H1 (cell line): ENCODE measurements around the gene SPATA7. TPM values are rescaled to one million over a fixed set of nuclear protein-coding genes. Genes with fewer than 3 reads are reported as not detected.
A peak's percentile ranks its signal among the peaks of the same experiment; 100 is the strongest.

Source experiments
- CTCF ChIA-PET: fragments of 300-600 bp; sonication (Branson Sonifier 250); formaldehyde crosslinking; loops from one replicate; lab custom pipeline; 2021; ENCODE audit not compliant: partially characterized antibody; lab: Charles Lee
- POLR2A ChIA-PET: fragments of 300-600 bp; sonication (Branson Sonifier 250); formaldehyde crosslinking; loops from one replicate; lab custom pipeline; 2021; ENCODE audit warnings: inconsistent platforms; ENCODE audit not compliant: partially characterized antibody; lab: Charles Lee
- DNase-seq, 2 experiments: peaks; one replicate each; pipeline versions ENCODE4 v3.0.0 to v3.0.0-alpha.2; 2010 to 2022; ENCODE audit warnings: low spot score in 2 of 2, low read depth in 1 of 2, mixed read lengths in 1 of 2
- FAIRE-seq: peaks from 2 replicates; lab custom pipeline; 2011; peaks lifted over from hg19 to GRCh38; lab: Jason Lieb, UNC
- H2AFZ ChIP-seq: 2 replicates; pipeline ENCODE4 v1.8.1; 2012; ENCODE audit warnings: low read length, inconsistent platforms
- H2AK5ac ChIP-seq: 2 replicates; pipeline ENCODE4 v1.6.1; 2013; ENCODE audit warnings: low read depth, low read length
- H2BK120ac ChIP-seq: replicated peaks from 2 replicates; pipeline ENCODE3; 2013; ENCODE audit warnings: low read depth, low read length, inconsistent platforms
- H2BK12ac ChIP-seq: 2 replicates; pipeline ENCODE4 v1.6.1; 2013; ENCODE audit warnings: low read depth, low read length
- H2BK15ac ChIP-seq: 2 replicates; pipeline ENCODE4 v1.6.1; 2013; ENCODE audit warnings: low read length
- H2BK20ac ChIP-seq: 2 replicates; pipeline ENCODE4 v1.6.1; 2013; ENCODE audit warnings: low read length
- H2BK5ac ChIP-seq: 2 replicates; pipeline ENCODE4 v1.6.1; 2013; ENCODE audit warnings: low read depth, low read length
- H3K14ac ChIP-seq: 2 replicates; pipeline ENCODE4 v1.6.1; 2013; ENCODE audit warnings: inconsistent platforms; ENCODE audit not compliant: insufficient read length
- H3K18ac ChIP-seq: 2 replicates; pipeline ENCODE4 v1.6.1; 2013; ENCODE audit warnings: low read length; ENCODE audit errors: extremely low read depth
- H3K23ac ChIP-seq: 2 replicates; pipeline ENCODE4 v1.6.1; 2013; ENCODE audit warnings: inconsistent platforms; ENCODE audit not compliant: insufficient read length
- H3K23me2 ChIP-seq: 2 replicates; pipeline ENCODE4 v1.6.1; 2013; ENCODE audit warnings: low read depth, low read length
- H3K27ac ChIP-seq: 2 replicates; pipeline ENCODE4 v1.6.1; 2011; ENCODE audit warnings: low read depth, low read length, inconsistent platforms
- H3K27me3 ChIP-seq, 4 experiments: replicated peaks in 1 of 4; 1 replicate in 1 of 4; 2 replicates in 3 of 4; pipeline versions ENCODE4 v1.6.1 to v1.8.1; 2011 to 2013; ENCODE audit warnings: low read length in 3 of 4, mild to moderate bottlenecking in 3 of 4, inconsistent platforms in 2 of 4, mixed read lengths in 2 of 4, moderate library complexity in 1 of 4; ENCODE audit not compliant: control insufficient read depth in 3 of 4, insufficient read depth in 3 of 4; ENCODE audit errors: extremely low read depth in 1 of 4
- H3K36me3 ChIP-seq, 4 experiments: 2 replicates each; pipeline versions ENCODE4 v1.6.1 to v1.8.1; 2011 to 2013; ENCODE audit warnings: mild to moderate bottlenecking in 4 of 4, low read length in 3 of 4, moderate library complexity in 2 of 4, control low read depth in 1 of 4, inconsistent platforms in 1 of 4; ENCODE audit not compliant: insufficient read depth in 4 of 4, control insufficient read depth in 2 of 4
- H3K4ac ChIP-seq: replicated peaks from 2 replicates; pipeline ENCODE3; 2013; ENCODE audit warnings: low read length, low read depth, mixed read lengths, inconsistent platforms; ENCODE audit not compliant: insufficient read length
- H3K4me1 ChIP-seq, 4 experiments: replicated peaks in 1 of 4; 1 replicate in 1 of 4; 2 replicates in 3 of 4; pipeline versions ENCODE4 v1.6.1 to v1.8.1; 2011 to 2013; ENCODE audit warnings: low read length in 3 of 4, inconsistent platforms in 2 of 4, mixed read lengths in 1 of 4; ENCODE audit not compliant: insufficient read depth in 4 of 4, control insufficient read depth in 3 of 4
- H3K4me2 ChIP-seq, 2 experiments: 2 replicates each; pipeline versions ENCODE4 v1.6.1 to v1.8.1; 2011 to 2013; ENCODE audit warnings: low read depth in 2 of 2, low read length in 2 of 2, control low read depth in 1 of 2, inconsistent platforms in 1 of 2, mild to moderate bottlenecking in 1 of 2; ENCODE audit not compliant: insufficient read depth in 1 of 2
- H3K4me3 ChIP-seq, 4 experiments: fragments of 200-600, 300-600 bp in 1 of 4; sonication (generic), shearing (Covaris generic), sonication (Bioruptor Twin) in 1 of 4; 2 replicates each; pipeline versions ENCODE4 v1.5.1 to v1.8.1; 2011 to 2016; ENCODE audit warnings: low read length in 4 of 4, low read depth in 3 of 4, control low read depth in 2 of 4, inconsistent platforms in 2 of 4, mild to moderate bottlenecking in 2 of 4, mixed read lengths in 1 of 4, moderate library complexity in 1 of 4; ENCODE audit not compliant: insufficient read depth in 2 of 4; ENCODE audit errors: extremely low read depth in 1 of 4
- H3K56ac ChIP-seq: replicated peaks from 2 replicates; pipeline ENCODE3; 2013; ENCODE audit warnings: low read depth, mild to moderate bottlenecking, mixed read lengths, low read length, inconsistent platforms; ENCODE audit not compliant: insufficient read length
- H3K79me1 ChIP-seq: 2 replicates; pipeline ENCODE4 v1.6.1; 2013; ENCODE audit warnings: low read depth, low read length, control low read depth
- H3K79me2 ChIP-seq, 2 experiments: 2 replicates each; pipeline versions ENCODE4 v1.6.1 to v1.8.1; 2012 to 2013; ENCODE audit warnings: low read length in 2 of 2, mild to moderate bottlenecking in 2 of 2, inconsistent platforms in 1 of 2; ENCODE audit not compliant: insufficient read depth in 2 of 2, control insufficient read depth in 1 of 2
- H3K9ac ChIP-seq, 4 experiments: replicated peaks in 1 of 4; 1 replicate in 1 of 4; 2 replicates in 3 of 4; pipeline versions ENCODE4 v1.6.1 to v1.8.1; 2011 to 2013; ENCODE audit warnings: low read depth in 3 of 4, low read length in 3 of 4, control low read depth in 2 of 4, mild to moderate bottlenecking in 2 of 4, moderate library complexity in 2 of 4, inconsistent platforms in 1 of 4; ENCODE audit errors: extremely low read depth in 1 of 4
- H3K9me3 ChIP-seq, 2 experiments: 2 replicates each; pipeline versions ENCODE4 v1.6.1 to v1.8.1; 2012 to 2013; ENCODE audit warnings: mild to moderate bottlenecking in 2 of 2, moderate library complexity in 2 of 2, control low read depth in 1 of 2, inconsistent platforms in 1 of 2, low read depth in 1 of 2, low read length in 1 of 2, mixed read lengths in 1 of 2; ENCODE audit not compliant: insufficient read depth in 2 of 2
- H4K20me1 ChIP-seq, 2 experiments: replicated peaks in 1 of 2; 2 replicates each; pipeline versions ENCODE3 to v1.8.1; 2011 to 2013; ENCODE audit warnings: inconsistent platforms in 2 of 2, low read length in 2 of 2, mild to moderate bottlenecking in 1 of 2; ENCODE audit not compliant: insufficient read depth in 2 of 2, control insufficient read depth in 1 of 2
- H4K5ac ChIP-seq: 2 replicates; pipeline ENCODE4 v1.6.1; 2013; ENCODE audit warnings: low read length, low read depth, mixed read lengths, inconsistent platforms; ENCODE audit not compliant: insufficient read length
- H4K8ac ChIP-seq: 2 replicates; pipeline ENCODE4 v1.8.0; 2013; ENCODE audit warnings: mild to moderate bottlenecking, moderate library complexity, low read length, inconsistent platforms; ENCODE audit not compliant: insufficient read depth; ENCODE audit errors: extremely low read depth
- H4K91ac ChIP-seq: replicated peaks from 2 replicates; pipeline ENCODE3; 2013; ENCODE audit warnings: low read length, mixed read lengths, inconsistent platforms; ENCODE audit not compliant: insufficient read length
- BRCA1 ChIP-seq: IDR thresholded peaks from 2 replicates; pipeline ENCODE4 v1.6.1; 2012; ENCODE audit warnings: low read depth, low read length, improper control_type of control experiment
- EGR1 ChIP-seq: IDR thresholded peaks from 2 replicates; pipeline ENCODE4 v1.6.1; 2011; ENCODE audit warnings: low read depth, low read length, borderline replicate concordance
- RAD21 ChIP-seq, 2 experiments: IDR thresholded peaks in 1 of 2; conservative IDR thresholded peaks in 1 of 2; 2 replicates each; pipeline ENCODE4 v1.6.1; 2011; ENCODE audit warnings: low read depth in 2 of 2, low read length in 2 of 2, improper control_type of control experiment in 1 of 2, inconsistent platforms in 1 of 2, mild to moderate bottlenecking in 1 of 2, moderate library complexity in 1 of 2
- WGBS, 2 experiments: shearing (Covaris generic) in 1 of 2; methylation state at CpG; one replicate each; pipeline versions ENCODE4 v1.1.6 to v1.1.7; 2013 to 2015; ENCODE audit warnings: low lambda C conversion rate in 2 of 2, mixed read lengths in 2 of 2, inconsistent platforms in 1 of 2, low coverage in 1 of 2, missing lambda C conversion rate in 1 of 2; ENCODE audit not compliant: insufficient replicate concordance in 2 of 2, insufficient coverage in 1 of 2, insufficient read length in 1 of 2; ENCODE audit errors: extremely low coverage in 1 of 2, missing lambda C conversion rate in 1 of 2; 5-methylcytosine and 5-hydroxymethylcytosine counted together
- polyA plus RNA-seq, 7 experiments: library from polyadenylated mRNA; depleted of rRNA in 3 of 7; stranded (reverse) in 5 of 7; unstranded in 2 of 7; fragments of >200 nt in 5 of 7; fragments of 200-250 nt in 2 of 7; gene quantifications; 1 replicate in 5 of 7; 2 replicates in 1 of 7; 4 replicates in 1 of 7; pipeline versions ENCODE4 v1.2.1 to v1.2.3, GENCODE V29; 2011 to 2013; ENCODE audit warnings: missing spikeins in 2 of 7, mixed read lengths in 2 of 7
- total RNA-seq: library from RNA; stranded (reverse); fragmentation: NEBNext Ultra II Directional; extraction: Animal tissue kit (Norgen Biotek cat#: 25700); gene quantifications from 2 replicates; pipeline ENCODE4 v1.2.1, GENCODE V29; 2021
- TF ChIP-seq, protein P1 (sequence below), 3 experiments: IDR thresholded peaks; 1 replicate in 2 of 3; 2 replicates in 1 of 3; pipeline versions ENCODE4 v1.5.1 to v1.6.1; 2011; ENCODE audit warnings: low read length in 3 of 3, mild to moderate bottlenecking in 3 of 3, inconsistent platforms in 2 of 3, low read depth in 1 of 3, moderate library complexity in 1 of 3; ENCODE audit not compliant: insufficient read depth in 1 of 3; ENCODE audit errors: control extremely low read depth in 1 of 3

Gene SPATA7
- total and polyA plus RNA-seq, 2 of the 8 experiments (the other 6 are each of a cell fraction or from before 2014, with no cell fraction given) = 3.8 to 6.7 TPM

DNA sequence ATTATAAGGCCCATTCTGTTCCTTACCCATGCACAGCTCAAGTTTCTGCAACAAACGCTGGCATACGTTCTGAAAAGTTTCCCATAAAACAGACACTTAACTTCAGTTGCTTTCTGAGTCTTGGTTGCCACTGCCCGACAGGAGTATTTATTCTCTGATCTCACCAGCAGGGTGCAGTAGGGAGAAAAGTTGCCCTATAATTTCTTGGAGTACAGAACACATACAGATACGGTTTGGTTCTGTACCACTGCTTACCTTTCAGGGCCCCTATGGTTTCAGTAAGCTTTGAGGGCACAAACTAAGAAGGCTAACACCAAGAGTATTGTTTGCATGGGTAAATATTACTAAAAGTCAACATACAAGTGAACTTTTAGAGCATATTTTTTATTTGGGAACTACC is 77.9 kb downstream of the SPATA7 start:
- 87% methylated on average over 4 of the region's 4 CpGs; no CpG with 5 or more reads in 1 of the 2 experiments for WGBS, 2 experiments
- no peaks in the 10 kb centered on the region for H3K27me3 ChIP-seq
- H2BK15ac ChIP-seq = no peak overlapping the region
- H2BK20ac ChIP-seq = no peak overlapping the region
- DNase-seq (no peak), FAIRE-seq (no peak)
- H3K23me2 ChIP-seq = no peaks in the 10 kb centered on the region
- H3K4me1 ChIP-seq = no peaks in the 10 kb centered on the region
- no peak overlapping the region for H3K4me3 ChIP-seq
- no peak overlapping the region for H2AK5ac ChIP-seq
- H2BK12ac ChIP-seq = no peak overlapping the region
- H3K79me2 ChIP-seq = no peaks in the 10 kb centered on the region
- no peak overlapping the region for H4K5ac ChIP-seq
- no peak overlapping the region for H2BK5ac ChIP-seq
- no peak for TF ChIP-seq EGR1
- TF ChIP-seq, protein P1, sequence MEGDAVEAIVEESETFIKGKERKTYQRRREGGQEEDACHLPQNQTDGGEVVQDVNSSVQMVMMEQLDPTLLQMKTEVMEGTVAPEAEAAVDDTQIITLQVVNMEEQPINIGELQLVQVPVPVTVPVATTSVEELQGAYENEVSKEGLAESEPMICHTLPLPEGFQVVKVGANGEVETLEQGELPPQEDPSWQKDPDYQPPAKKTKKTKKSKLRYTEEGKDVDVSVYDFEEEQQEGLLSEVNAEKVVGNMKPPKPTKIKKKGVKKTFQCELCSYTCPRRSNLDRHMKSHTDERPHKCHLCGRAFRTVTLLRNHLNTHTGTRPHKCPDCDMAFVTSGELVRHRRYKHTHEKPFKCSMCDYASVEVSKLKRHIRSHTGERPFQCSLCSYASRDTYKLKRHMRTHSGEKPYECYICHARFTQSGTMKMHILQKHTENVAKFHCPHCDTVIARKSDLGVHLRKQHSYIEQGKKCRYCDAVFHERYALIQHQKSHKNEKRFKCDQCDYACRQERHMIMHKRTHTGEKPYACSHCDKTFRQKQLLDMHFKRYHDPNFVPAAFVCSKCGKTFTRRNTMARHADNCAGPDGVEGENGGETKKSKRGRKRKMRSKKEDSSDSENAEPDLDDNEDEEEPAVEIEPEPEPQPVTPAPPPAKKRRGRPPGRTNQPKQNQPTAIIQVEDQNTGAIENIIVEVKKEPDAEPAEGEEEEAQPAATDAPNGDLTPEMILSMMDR (IDR thresholded peaks at IDR 0.05; ENCODE audit: control extremely low read depth in 1 of 3, insufficient read depth in 1 of 3, low read depth in 1 of 3, low read length in 3 of 3) = peak in 2 of 3 experiments; percentile 56; a peak in 3 of 4 replicates
- TF ChIP-seq RAD21 (IDR thresholded peaks at IDR 0.05 in 1 of 2, conservative IDR thresholded peaks at IDR 0.05 in 1 of 2; ENCODE audit: low read depth in 2 of 2, low read length in 2 of 2) = peak; percentile 17 to 41; a peak in 2 of 4 replicates
- no peak for TF ChIP-seq BRCA1
- H3K79me1 ChIP-seq = no peaks in the 10 kb centered on the region
- H4K8ac ChIP-seq = no peak overlapping the region
- no peak overlapping the region for H3K4me2 ChIP-seq
- no peak overlapping the region for H2AFZ ChIP-seq
- H3K23ac ChIP-seq = no peak overlapping the region
- no peak overlapping the region for H3K9ac ChIP-seq
- CTCF ChIA-PET = interaction anchor here (0.6 to 5.1 kb wide), 14 partner anchors 11 to 507 kb away, joined by 3 to 44 read pairs (median 3); no protein-coding TSS in a partner anchor
- no peak overlapping the region for H3K18ac ChIP-seq
- no peak overlapping the region for H4K91ac ChIP-seq
- H2BK120ac ChIP-seq = no peak overlapping the region
- no peaks in the 10 kb centered on the region for H4K20me1 ChIP-seq
- H3K4ac ChIP-seq = no peak overlapping the region
- no peak overlapping the region for H3K14ac ChIP-seq
- H3K36me3 ChIP-seq = peaks cover 0 to 30% (median 10%) of the 10 kb centered on the region in 4 experiments; a peak in 6 of 8 replicates
- H3K9me3 ChIP-seq = peaks cover 12 to 14% of the 10 kb centered on the region in 2 experiments; a peak in 3 of 4 replicates
- POLR2A ChIA-PET = no interaction called here
- H3K27ac ChIP-seq = no peak overlapping the region
- no peak overlapping the region for H3K56ac ChIP-seq
